GM23248 (cell line): Measurements from ENCODE around the gene DPP6.
"Not testable (repeated sequence)": the region's sequence is repeated elsewhere in the genome, so short reads cannot be mapped to it uniquely, and the experiment has no call there.

Experiments
- EZH2 ChIP-seq: fragments of 200-600 bp; sonication (generic); IDR thresholded peaks from 2 replicates; pipeline ENCODE4 v1.6.1; 2018; ENCODE audit warnings: antibody characterized with exemption, mild to moderate bottlenecking; ENCODE audit not compliant: insufficient read depth, poor library complexity, severe bottlenecking
- EZH2phosphoT487 ChIP-seq: fragments of 200-600 bp; sonication (generic); IDR thresholded peaks from 2 replicates; pipeline ENCODE4 v1.6.1; 2018; ENCODE audit warnings: antibody characterized with exemption, moderate library complexity, mild to moderate bottlenecking, low read depth; ENCODE audit not compliant: insufficient read depth

DNA sequence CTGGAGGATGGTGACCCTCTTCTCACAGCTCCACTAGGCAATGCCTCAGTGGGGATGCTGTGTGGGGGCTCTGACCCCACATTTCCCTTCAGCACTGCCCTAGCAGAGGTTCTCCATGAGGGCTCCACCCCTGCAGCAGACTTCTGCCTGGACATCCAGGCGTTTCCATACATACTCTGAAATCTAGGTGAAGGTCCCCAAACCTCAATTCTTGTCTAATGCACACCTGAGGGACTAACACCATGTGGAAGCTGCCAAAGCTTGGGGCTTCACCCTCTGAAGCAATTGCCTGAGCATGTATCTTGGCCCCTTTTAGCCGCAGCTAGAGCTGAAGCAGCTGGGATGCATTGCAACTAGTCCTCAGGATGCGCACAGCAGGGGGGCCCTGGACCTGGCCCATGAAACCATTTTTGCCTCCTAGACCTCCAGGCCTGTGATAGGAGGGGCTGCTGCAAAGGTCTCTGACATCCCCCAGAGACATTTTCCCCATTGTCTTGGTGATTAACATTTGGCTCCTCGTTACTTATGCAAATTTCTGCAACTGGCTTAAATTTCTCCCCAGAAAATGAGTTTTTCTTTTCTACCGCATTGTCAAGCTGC is 882.3 kb downstream of the DPP6 start:
- not testable (repeated sequence) for TF ChIP-seq EZH2, EZH2phosphoT487
